ENCODE data around the gene EZH2. TPM values are rescaled to one million over a fixed set of nuclear protein-coding genes. Genes with fewer than 3 reads are reported as not detected.

Gene EZH2
- total and polyA plus RNA-seq, 2 of the 4 experiments (the other 2 are of a cell fraction), result 13.1 to 19.8 TPM

DNA sequence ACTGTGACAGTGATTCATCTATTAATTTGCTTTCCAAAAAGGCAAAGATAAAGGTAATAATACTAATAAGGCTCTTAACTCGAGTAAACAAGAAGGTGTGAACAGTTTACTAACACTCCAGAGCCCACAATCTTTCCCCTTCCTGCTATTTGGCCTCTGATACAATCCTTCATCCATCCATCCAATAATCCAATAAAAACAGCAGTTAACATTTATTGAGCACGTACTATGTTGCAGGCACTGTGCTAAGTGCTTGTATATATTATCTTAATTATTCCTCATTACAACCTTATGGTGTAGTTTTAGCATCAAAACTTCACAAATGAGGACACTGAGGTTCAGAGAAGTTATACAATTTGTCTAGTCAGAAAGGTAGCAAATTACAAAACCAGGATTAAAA, 49.5 kb downstream of the EZH2 start:
- Histone ChIP-seq H2BK20ac (ENCODE audit: low read depth, low read length) (no peak overlapping the region), H3K4me2 (ENCODE audit: low read depth, low read length) (no peak overlapping the region), H3K9ac (ENCODE audit: low read depth, low read length) (no peak overlapping the region), H4K8ac (ENCODE audit: low read depth in 2 of 2, low read length in 2 of 2) (no peak overlapping the region), H2AK9ac (replicated peaks; ENCODE audit: low read depth, low read length, poor library complexity) (no peak overlapping the region), H3K27me3 (ENCODE audit: control insufficient read depth, insufficient read depth, low read length) (no peaks in the 10 kb centered on the region), H3K4me1 (ENCODE audit: control insufficient read depth, insufficient read depth, low read length) (no peaks in the 10 kb centered on the region), H3K27ac (ENCODE audit: insufficient read depth, low read length) (no peak overlapping the region), H2AFZ (replicated peaks; ENCODE audit: low read length, poor library complexity) (no peak overlapping the region), H3K14ac (replicated peaks; ENCODE audit: low read depth, low read length) (no peak overlapping the region), H4K20me1 (ENCODE audit: insufficient read depth, low read length) (no peaks in the 10 kb centered on the region; the same call in 1 of the 2 replicates), H2AK5ac (ENCODE audit: low read depth, low read length) (no peak overlapping the region), H4K5ac (ENCODE audit: low read depth, low read length) (no peak overlapping the region), H3K4ac (ENCODE audit: low read depth, low read length) (no peak overlapping the region), H3K4me3 (ENCODE audit: insufficient read depth, low read depth, low read length) (no peak overlapping the region), H3K23ac (ENCODE audit: low read depth, low read length) (no peak overlapping the region), H2BK15ac (ENCODE audit: low read depth, low read length) (no peak overlapping the region), H3K9me3 (ENCODE audit: control insufficient read depth, insufficient read depth, low read length) (no peaks in the 10 kb centered on the region), H4K91ac (ENCODE audit: insufficient read depth, low read depth, low read length) (no peak overlapping the region), H3K79me1 (ENCODE audit: low read depth in 1 of 2, low read length in 2 of 2) (peaks cover 32 to 42% of the 10 kb centered on the region in 2 experiments), H2BK5ac (ENCODE audit: low read depth, low read length, poor library complexity, severe bottlenecking) (no peak overlapping the region), H2BK120ac (ENCODE audit: low read depth, low read length) (no peak overlapping the region), H3K18ac (ENCODE audit: low read depth, low read length) (no peak overlapping the region), H3K56ac (ENCODE audit: extremely low read depth, insufficient read depth, low read length) (no peak overlapping the region), H3K9me1 (ENCODE audit: insufficient read depth, low read length) (peaks cover 3% of the 10 kb centered on the region; the same call in 1 of the 2 replicates), H3K36me3 (ENCODE audit: control insufficient read depth, insufficient read depth, low read length) (peaks cover 2% of the 10 kb centered on the region; the same call in 1 of the 2 replicates)
- no peak for ATAC-seq (ENCODE audit: low read depth)
- no TSS peak for BruUV-seq (replicated peaks)
- dilution Hi-C loops (cut with HindIII; ENCODE audit: low sequenced_read_pairs, unreplicated experiment) (no loop called here), intact Hi-C loops (cut with micrococcal nuclease) (no loop called here), in situ Hi-C loops (cut with MboI; ENCODE audit: low sequenced_read_pairs) (no loop called here)
- WGBS, 2 experiments (ENCODE audit: extremely low coverage in 2 of 2, insufficient read length in 1 of 2), result no CpG with 5 or more reads among the region's 2 CpGs
- DNase-seq, result no peak
- CTCF ChIA-PET, result no interaction called here
- POLR2A ChIA-PET (ENCODE audit: unreplicated experiment), result no interaction called here
- TF ChIP-seq RCOR1 (IDR thresholded peaks at IDR 0.05; ENCODE audit: insufficient replicate concordance, low read length) (no peak), MAFK (IDR thresholded peaks at IDR 0.05; ENCODE audit: low read depth, low read length) (no peak), POLR2A (IDR thresholded peaks at IDR 0.05; ENCODE audit: low read depth, low read length) (no peak), CHD1 (IDR thresholded peaks at IDR 0.05; ENCODE audit: low read depth, low read length) (no peak), CEBPB (IDR thresholded peaks at IDR 0.05; ENCODE audit: low read depth, low read length) (no peak), MAZ (IDR thresholded peaks at IDR 0.05; ENCODE audit: borderline replicate concordance, low read depth, low read length) (no peak), MXI1 (IDR thresholded peaks at IDR 0.05; ENCODE audit: borderline replicate concordance, low read depth, low read length) (no peak), FOS (IDR thresholded peaks at IDR 0.05; ENCODE audit: low read depth, low read length) (no peak), RAD21 (IDR thresholded peaks at IDR 0.05; ENCODE audit: low read length) (no peak)
- TF ChIP-seq, protein P1, sequence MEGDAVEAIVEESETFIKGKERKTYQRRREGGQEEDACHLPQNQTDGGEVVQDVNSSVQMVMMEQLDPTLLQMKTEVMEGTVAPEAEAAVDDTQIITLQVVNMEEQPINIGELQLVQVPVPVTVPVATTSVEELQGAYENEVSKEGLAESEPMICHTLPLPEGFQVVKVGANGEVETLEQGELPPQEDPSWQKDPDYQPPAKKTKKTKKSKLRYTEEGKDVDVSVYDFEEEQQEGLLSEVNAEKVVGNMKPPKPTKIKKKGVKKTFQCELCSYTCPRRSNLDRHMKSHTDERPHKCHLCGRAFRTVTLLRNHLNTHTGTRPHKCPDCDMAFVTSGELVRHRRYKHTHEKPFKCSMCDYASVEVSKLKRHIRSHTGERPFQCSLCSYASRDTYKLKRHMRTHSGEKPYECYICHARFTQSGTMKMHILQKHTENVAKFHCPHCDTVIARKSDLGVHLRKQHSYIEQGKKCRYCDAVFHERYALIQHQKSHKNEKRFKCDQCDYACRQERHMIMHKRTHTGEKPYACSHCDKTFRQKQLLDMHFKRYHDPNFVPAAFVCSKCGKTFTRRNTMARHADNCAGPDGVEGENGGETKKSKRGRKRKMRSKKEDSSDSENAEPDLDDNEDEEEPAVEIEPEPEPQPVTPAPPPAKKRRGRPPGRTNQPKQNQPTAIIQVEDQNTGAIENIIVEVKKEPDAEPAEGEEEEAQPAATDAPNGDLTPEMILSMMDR (conservative IDR thresholded peaks at IDR 0.05; ENCODE audit: low read depth, low read length), result no peak
- TF ChIP-seq, protein P2, sequence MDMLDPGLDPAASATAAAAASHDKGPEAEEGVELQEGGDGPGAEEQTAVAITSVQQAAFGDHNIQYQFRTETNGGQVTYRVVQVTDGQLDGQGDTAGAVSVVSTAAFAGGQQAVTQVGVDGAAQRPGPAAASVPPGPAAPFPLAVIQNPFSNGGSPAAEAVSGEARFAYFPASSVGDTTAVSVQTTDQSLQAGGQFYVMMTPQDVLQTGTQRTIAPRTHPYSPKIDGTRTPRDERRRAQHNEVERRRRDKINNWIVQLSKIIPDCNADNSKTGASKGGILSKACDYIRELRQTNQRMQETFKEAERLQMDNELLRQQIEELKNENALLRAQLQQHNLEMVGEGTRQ (IDR thresholded peaks at IDR 0.05; ENCODE audit: low read depth, low read length), result no peak
- TF ChIP-seq, protein P3, sequence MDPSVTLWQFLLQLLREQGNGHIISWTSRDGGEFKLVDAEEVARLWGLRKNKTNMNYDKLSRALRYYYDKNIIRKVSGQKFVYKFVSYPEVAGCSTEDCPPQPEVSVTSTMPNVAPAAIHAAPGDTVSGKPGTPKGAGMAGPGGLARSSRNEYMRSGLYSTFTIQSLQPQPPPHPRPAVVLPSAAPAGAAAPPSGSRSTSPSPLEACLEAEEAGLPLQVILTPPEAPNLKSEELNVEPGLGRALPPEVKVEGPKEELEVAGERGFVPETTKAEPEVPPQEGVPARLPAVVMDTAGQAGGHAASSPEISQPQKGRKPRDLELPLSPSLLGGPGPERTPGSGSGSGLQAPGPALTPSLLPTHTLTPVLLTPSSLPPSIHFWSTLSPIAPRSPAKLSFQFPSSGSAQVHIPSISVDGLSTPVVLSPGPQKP (IDR thresholded peaks at IDR 0.05; ENCODE audit: borderline replicate concordance, low read depth, low read length), result no peak
